ENCODE data around the gene CACNA1G.

CACNA1G gene

DNA sequence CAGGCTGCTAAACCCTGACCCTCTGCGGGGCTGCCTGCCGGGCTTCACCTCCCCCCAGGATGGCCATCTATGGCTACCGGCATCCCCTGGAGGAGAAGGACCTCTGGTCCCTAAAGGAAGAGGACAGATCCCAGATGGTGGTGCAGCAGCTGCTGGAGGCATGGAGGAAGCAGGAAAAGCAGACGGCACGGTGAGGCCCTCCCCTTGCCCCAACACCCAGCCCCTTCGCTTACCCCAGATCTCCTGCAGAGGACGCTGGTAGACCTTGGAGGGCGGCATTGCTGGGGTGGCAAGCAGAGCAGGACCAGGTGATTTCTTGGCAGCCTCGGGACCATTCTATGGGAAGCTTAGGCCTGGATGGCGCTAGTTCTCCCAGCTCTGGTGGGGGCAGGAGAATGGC lies 98.7 kb downstream of the CACNA1G start:
- no peak for DNase-seq

DNA sequence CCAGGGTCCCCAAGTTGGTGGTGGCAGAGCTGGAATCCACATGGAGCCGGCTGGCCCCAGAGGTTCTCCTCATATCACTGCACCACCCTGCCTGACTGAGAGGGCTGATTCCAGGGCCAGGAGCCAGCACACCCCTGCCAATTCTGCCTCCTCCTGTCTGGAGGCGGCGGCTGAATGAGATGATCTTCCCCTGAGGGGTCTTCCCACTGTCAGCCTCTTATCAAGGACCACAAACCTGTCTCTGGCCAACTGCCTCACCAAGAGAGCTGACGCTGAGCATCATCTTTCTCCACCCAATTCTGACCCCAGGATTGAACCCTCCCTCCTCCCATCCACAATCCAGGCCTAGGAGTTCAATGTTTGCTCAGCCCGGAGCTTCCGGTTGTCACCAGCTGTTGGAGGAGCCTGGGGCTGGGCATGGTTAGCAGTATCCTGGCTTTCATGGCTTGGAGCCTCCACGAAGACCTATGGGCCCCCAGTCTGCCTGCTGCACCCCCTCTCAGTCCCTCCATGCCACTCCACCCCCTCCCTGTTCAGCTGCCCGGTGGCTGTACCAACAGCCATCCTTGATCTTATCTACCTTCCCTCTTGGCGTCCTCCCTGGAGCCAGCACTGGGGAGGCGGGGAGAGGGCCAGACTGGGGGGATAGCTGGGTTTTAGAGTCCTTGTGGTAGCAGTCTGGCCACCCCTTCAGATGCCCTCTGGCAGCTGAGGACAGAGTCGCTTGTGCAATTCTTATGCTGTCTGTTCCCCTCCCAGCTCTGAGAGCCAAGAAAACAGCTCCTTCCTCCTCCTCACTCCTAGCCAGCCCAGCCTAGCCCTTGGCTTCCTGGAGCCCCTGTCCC lies 99.7 kb downstream of the CACNA1G start:
- peak in 1 of 2 experiments; percentile 33 for DNase-seq

DNA sequence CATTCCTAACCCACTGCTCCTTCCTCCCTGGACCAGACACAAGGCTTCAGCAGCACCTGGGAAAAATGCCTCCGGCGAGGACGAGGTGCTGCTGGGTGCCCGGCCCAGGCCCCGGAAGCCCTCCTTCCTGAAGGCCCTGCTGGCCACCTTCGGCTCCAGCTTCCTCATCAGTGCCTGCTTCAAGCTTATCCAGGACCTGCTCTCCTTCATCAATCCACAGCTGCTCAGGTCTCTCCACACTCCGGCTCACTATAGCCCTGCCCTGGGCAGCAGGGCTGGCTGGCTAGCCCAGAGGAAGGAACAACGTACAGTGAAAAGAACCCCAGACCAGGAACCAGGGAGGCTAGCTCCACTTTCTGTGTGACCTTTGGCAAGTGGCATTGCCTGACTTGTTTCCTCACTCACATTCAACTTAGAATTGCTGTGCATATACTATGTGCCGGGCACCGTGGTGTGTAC lies 100.4 kb downstream of the CACNA1G start:
- DNase-seq = no peak

- DNase-seq = no peak
Measured at GRCh38 chr17:50661348-50661747, 100.8 kb downstream of the CACNA1G start.

DNA sequence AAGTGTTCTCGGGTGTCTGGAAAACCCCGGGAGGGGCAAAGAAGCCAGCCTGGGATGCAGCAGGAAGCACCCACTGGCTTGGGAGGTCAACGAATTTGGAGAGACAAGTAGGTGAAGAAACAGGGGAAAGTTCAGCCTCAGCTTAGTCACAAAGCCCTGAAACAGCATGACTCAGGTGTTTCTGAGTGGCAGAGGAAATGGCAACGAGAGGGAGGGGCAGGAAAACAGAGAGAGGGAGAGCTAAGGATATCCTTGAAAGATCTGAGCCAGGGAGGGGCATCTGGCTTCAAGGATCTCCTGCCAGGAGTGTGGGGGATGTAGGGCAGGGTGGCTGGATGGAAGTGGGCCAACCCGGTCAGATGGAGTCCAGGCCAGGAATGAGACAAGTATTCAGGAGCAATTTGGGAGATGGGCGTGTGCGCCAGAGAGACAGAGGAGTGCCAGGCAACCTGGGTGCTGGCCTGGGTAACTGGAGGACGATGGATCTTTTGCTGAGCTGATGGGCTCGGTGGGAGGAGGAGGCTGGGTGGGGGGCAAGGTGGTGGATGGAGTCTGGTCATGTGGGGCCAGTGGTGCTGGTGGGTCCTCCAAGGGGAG lies 101.4 kb downstream of the CACNA1G start:
- DNase-seq = no peak

DNA sequence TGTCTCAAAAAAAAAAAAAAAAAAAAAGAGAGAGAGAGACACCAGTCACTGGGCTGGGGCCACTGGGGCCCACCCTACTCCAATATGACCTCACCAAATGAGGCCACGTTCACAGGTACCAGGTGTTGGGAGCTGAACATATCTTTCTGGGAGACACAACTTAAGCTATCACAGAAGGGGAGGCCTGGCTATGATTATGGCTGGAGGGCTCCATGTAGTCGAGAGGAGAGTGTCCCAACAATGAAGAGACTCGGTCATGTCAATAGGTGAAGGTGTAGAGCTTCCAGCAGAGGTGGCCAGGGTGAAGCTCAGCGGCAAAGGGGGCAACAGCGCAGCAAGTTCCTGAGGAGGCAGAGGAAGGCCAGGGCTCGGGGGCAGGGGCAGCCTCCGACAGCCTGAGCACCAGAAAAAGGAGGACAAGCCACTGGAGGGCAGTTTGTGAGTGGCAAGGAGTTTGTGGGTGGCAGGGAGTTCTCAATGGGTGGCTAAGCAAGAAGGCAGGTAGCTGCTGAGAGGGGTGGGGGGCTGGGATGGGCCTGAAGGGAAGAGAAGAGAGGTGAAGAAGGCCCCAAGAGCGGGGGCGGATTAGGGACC lies 102.2 kb downstream of the CACNA1G start:
- no peak for DNase-seq

- DNase-seq = no peak
Measured at GRCh38 chr17:50663812-50664374, 103.4 kb downstream of the CACNA1G start.

- DNase-seq = no peak
Measured at GRCh38 chr17:50664788-50665458, 104.4 kb downstream of the CACNA1G start.

- DNase-seq = no peak
Measured at GRCh38 chr17:50665838-50666237, 105.3 kb downstream of the CACNA1G start.

GRCh38 chr17:50666316-50666715 lies 105.8 kb downstream of the CACNA1G start:
- DNase-seq = no peak

DNA sequence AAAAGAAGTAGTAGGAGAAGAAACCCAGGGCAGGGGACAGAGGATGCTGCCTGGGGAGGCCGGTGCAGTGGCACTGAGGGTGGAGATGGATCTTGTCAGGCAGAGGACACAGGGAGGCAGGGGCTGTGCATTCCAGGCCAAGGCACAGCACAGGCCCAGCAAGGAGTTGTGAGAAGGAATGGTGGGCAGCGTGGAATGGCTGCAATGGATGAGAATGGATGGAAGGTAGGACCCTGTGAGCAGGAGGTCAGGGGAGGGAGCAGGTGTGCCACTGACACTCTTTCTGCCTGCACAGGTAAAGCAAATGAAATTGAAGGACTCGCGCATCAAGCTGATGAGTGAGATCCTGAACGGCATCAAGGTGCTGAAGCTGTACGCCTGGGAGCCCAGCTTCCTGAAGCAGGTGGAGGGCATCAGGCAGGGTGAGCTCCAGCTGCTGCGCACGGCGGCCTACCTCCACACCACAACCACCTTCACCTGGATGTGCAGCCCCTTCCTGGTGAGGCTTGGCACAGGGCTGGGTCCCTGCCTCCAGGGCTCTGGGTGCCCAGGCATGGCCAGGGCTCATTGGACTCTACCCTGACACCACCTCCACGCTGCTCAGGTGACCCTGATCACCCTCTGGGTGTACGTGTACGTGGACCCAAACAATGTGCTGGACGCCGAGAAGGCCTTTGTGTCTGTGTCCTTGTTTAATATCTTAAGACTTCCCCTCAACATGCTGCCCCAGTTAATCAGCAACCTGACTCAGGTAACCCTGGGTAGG lies 106.9 kb downstream of the CACNA1G start:
- DNase-seq = no peak

DNA sequence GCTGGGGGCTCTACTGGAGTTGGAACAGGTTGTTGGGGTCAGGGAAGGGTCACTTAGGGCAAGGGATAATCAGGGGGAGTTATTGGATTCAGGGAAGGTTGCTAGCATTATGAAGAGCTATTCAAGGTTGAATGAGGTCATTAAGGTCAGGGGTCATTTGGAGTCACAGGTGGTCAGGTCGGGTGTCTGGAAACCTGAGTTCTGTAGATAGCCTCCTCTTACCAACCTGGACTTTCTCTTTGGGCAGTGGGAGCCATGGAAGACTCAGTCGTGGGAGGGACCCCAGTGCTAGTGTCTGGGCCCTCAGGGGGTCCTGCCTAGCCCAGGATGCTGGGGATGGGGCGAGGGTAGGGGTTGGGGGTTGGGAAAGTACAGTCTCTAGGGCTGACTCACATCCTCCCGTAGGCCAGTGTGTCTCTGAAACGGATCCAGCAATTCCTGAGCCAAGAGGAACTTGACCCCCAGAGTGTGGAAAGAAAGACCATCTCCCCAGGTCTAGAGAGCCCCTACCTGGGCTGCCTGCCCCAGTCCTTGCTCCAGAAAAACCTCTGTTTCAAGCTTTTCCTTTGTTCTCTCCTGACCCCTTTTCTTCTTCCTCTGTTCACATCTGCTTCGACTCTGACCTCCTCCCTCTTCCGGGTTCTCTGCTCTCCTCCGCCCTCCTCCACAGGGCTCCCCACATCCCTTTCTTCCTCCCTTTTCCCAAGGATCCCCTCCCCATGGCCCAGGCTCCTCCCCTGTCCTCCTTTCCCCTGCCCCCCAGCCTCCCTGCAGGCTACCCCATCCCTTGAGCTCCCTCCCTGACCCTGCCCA lies 107.7 kb downstream of the CACNA1G start:
- DNase-seq = no peak

DNA sequence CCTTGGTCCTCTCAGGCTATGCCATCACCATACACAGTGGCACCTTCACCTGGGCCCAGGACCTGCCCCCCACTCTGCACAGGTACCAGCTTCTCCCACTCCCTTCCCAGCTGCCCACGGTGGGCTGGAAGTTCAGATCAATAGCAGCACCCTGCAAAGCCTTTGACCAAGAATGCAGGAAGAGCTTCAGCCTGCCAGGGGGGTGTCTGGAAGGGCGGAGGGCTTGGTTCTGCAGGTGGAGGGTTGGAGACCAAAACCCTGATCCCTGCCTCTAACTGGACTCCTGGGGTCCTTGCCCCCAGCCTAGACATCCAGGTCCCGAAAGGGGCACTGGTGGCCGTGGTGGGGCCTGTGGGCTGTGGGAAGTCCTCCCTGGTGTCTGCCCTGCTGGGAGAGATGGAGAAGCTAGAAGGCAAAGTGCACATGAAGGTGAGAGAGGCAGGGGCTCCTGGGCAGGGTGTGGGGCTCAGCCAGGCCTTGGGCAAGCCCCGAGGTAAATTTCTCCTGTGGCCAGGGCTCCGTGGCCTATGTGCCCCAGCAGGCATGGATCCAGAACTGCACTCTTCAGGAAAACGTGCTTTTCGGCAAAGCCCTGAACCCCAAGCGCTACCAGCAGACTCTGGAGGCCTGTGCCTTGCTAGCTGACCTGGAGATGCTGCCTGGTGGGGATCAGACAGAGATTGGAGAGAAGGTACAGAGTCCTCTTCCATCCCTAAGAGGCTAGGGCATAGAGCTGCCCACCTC lies 108.5 kb downstream of the CACNA1G start:
- no peak for DNase-seq

DNA sequence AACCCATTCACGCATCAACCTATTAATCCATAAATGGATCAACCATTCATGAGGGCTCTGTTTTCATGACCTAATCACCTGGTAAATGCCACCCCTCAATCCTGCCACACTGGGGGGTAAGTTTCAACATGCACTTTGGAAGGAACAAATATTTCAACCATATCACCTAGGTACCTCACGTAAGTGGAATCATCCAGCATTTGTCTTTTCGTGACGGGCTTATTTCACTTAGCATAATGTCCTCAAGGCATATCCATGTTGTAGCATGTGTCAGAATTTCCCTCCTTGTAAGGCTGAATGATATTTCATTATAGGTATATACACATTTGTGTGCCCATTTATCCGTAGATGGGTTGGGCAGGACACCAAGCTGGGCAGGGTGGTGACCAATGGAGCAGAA lies 111.6 kb downstream of the CACNA1G start:
- no peak for DNase-seq

DNA sequence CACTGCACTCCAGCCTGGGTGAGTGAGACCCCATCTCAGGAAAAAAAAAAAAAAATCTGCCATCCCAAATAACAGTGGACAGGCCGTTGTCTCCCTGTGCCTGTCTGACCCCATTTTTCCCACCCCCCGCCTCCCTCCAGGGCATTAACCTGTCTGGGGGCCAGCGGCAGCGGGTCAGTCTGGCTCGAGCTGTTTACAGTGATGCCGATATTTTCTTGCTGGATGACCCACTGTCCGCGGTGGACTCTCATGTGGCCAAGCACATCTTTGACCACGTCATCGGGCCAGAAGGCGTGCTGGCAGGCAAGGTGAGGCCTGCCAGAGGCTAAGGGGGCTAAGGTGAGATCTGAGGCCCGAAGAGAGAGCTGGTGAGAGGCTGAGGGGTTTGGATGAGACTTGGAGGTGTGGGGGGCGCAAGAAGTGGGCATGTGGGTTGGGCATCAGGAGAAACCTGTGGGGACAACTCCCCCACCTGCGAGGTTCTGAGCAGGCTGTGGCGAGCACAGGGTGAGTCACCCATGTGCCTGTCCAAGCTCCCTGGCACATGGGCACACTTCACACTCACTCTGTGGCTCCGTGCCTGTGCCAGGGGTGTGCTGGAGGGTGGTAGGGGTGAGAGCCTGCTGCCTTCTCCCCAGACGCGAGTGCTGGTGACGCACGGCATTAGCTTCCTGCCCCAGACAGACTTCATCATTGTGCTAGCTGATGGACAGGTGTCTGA lies 112.5 kb downstream of the CACNA1G start:
- no peak for DNase-seq

GRCh38 chr17:50675190-50675589 lies 114.7 kb downstream of the CACNA1G start:
- DNase-seq = no peak

- DNase-seq = no peak
Measured at GRCh38 chr17:50675627-50676026, 115.1 kb downstream of the CACNA1G start.

- no peak for DNase-seq
Measured at GRCh38 chr17:50676065-50676975, 115.8 kb downstream of the CACNA1G start.

Measured in NCI-H526 (cell line).